SK-N-SH (cell line): ENCODE data around the gene ITGB8. TPM values are rescaled to one million over a fixed set of nuclear protein-coding genes. Genes with fewer than 3 reads are reported as not detected.

Source experiments
- CTCF ChIA-PET: fragments of 300-600, 350-600 bp; formaldehyde crosslinking; extraction: SDS; loops from one replicate; lab custom pipeline; 2021; lab: Yijun Ruan, JAX
- POLR2A ChIA-PET: fragments of 350-600 bp; sonication (Branson Sonifier 250); formaldehyde crosslinking; extraction: SDS; loops from one replicate; lab custom pipeline; 2020; ENCODE audit warnings: antibody characterized with exemption, inconsistent platforms; lab: Yijun Ruan, JAX
- DNase-seq: peaks from one replicate; pipeline ENCODE4 v3.0.0; 2012
- H2AFZ ChIP-seq: fragments of 200-600 bp; sonication (generic); 2 replicates; pipeline ENCODE4 v1.8.1; 2016; ENCODE audit warnings: antibody characterized with exemption, mild to moderate bottlenecking, low read depth
- H3F3A ChIP-seq: fragments of 200-600 bp; sonication (generic); replicated peaks from 2 replicates; pipeline ENCODE3; 2016; ENCODE audit warnings: antibody characterized with exemption, mild to moderate bottlenecking; ENCODE audit not compliant: insufficient read depth
- H3K27ac ChIP-seq, 2 experiments: fragments of 200-500 bp in 1 of 2; fragments of 200-600 bp in 1 of 2; sonication (Bioruptor generic) in 1 of 2; sonication (generic), shearing (Covaris generic) in 1 of 2; 2 replicates each; pipeline versions ENCODE4 v1.5.1 to v1.6.1; 2014 to 2016; ENCODE audit warnings: low read depth in 2 of 2, inconsistent platforms in 1 of 2, low read length in 1 of 2, mild to moderate bottlenecking in 1 of 2, mixed read lengths in 1 of 2
- H3K27me3 ChIP-seq: fragments of 200-600 bp; sonication (generic), shearing (Covaris generic); 2 replicates; pipeline ENCODE4 v1.6.1; 2016; ENCODE audit warnings: mixed run types; ENCODE audit not compliant: insufficient read depth
- H3K36me3 ChIP-seq, 2 experiments: fragments of 200-500 bp in 1 of 2; fragments of 200-600 bp in 1 of 2; sonication (Bioruptor generic) in 1 of 2; sonication (generic) in 1 of 2; replicated peaks in 1 of 2; 2 replicates each; pipeline versions ENCODE3 to v1.5.1; 2014 to 2016; ENCODE audit warnings: low read length in 1 of 2, mild to moderate bottlenecking in 1 of 2; ENCODE audit not compliant: insufficient read depth in 2 of 2, control insufficient read depth in 1 of 2
- H3K4me1 ChIP-seq, 2 experiments: fragments of 200-500 bp in 1 of 2; fragments of 200-600 bp in 1 of 2; sonication (Bioruptor generic) in 1 of 2; sonication (generic), shearing (Covaris generic) in 1 of 2; 2 replicates each; pipeline versions ENCODE4 v1.5.1 to v1.6.1; 2014 to 2016; ENCODE audit warnings: low read depth in 1 of 2, low read length in 1 of 2, mixed run types in 1 of 2; ENCODE audit not compliant: insufficient read depth in 2 of 2, control insufficient read depth in 1 of 2
- H3K4me2 ChIP-seq: fragments of 200-600 bp; sonication (generic), shearing (Covaris generic); 2 replicates; pipeline ENCODE4 v1.6.1; 2017; ENCODE audit warnings: mixed run types
- H3K4me3 ChIP-seq, 2 experiments: fragments of 200-500 bp in 1 of 2; fragments of 200-600 bp in 1 of 2; sonication (Bioruptor generic) in 1 of 2; sonication (generic), shearing (Covaris generic) in 1 of 2; 2 replicates each; pipeline versions ENCODE4 v1.5.1 to v1.8.1; 2014 to 2016; ENCODE audit warnings: low read depth in 2 of 2, inconsistent platforms in 1 of 2, low read length in 1 of 2, mild to moderate bottlenecking in 1 of 2, mixed read lengths in 1 of 2, moderate library complexity in 1 of 2
- H3K79me2 ChIP-seq: fragments of 200-600 bp; sonication (generic); 2 replicates; pipeline ENCODE4 v1.8.1; 2017; ENCODE audit warnings: mild to moderate bottlenecking; ENCODE audit not compliant: insufficient read depth
- H3K9ac ChIP-seq: fragments of 200-600 bp; sonication (generic); 2 replicates; pipeline ENCODE4 v1.6.1; 2017; ENCODE audit warnings: mixed run types
- H3K9me2 ChIP-seq: fragments of 200-600 bp; sonication (generic); 2 replicates; pipeline ENCODE4 v1.6.1; 2017; ENCODE audit warnings: mixed run types
- H3K9me3 ChIP-seq: fragments of 200-600 bp; sonication (generic); 2 replicates; pipeline ENCODE4 v1.6.1; 2017; ENCODE audit warnings: mixed run types, mild to moderate bottlenecking, moderate library complexity
- H4K20me1 ChIP-seq: fragments of 200-600 bp; sonication (generic); 2 replicates; pipeline ENCODE4 v1.6.1; 2017; ENCODE audit warnings: mild to moderate bottlenecking, mixed run types; ENCODE audit not compliant: insufficient read depth
- ELF1 ChIP-seq: IDR thresholded peaks from 2 replicates; pipeline ENCODE4 v1.4.0; 2012
- EZH2phosphoT487 ChIP-seq: fragments of 200-600 bp; sonication (generic); IDR thresholded peaks from 2 replicates; pipeline ENCODE4 v1.6.1; 2017; ENCODE audit warnings: low read depth, mixed run types, mild to moderate bottlenecking, antibody characterized with exemption, moderate library complexity, borderline replicate concordance
- FOSL2 ChIP-seq: IDR thresholded peaks from 2 replicates; pipeline ENCODE4 v1.4.0; 2012; ENCODE audit warnings: low read depth, mild to moderate bottlenecking, moderate library complexity, borderline replicate concordance
- FOXJ3 ChIP-seq: sonication (generic); formaldehyde crosslinking; IDR thresholded peaks from 2 replicates; pipeline ENCODE4 v1.5.1; 2020; ENCODE audit warnings: mild to moderate bottlenecking, missing genetic modification reagents
- FOXM1 ChIP-seq: IDR thresholded peaks from 2 replicates; pipeline ENCODE4 v1.4.0; 2012; ENCODE audit warnings: low read depth, mild to moderate bottlenecking
- JUND ChIP-seq: IDR thresholded peaks from 2 replicates; pipeline ENCODE4 v1.4.0; 2012
- MXI1 ChIP-seq: IDR thresholded peaks from 2 replicates; pipeline ENCODE4 v1.6.1; 2012; ENCODE audit warnings: mild to moderate bottlenecking, low read depth, low read length, improper control_type of control experiment
- SIN3A ChIP-seq: IDR thresholded peaks from 2 replicates; pipeline ENCODE4 v1.6.1; 2012; ENCODE audit warnings: low read depth, mild to moderate bottlenecking, low read length, moderate library complexity, borderline replicate concordance
- SMC3 ChIP-seq: IDR thresholded peaks from 2 replicates; pipeline ENCODE4 v1.6.1; 2012; ENCODE audit warnings: low read depth, low read length, improper control_type of control experiment
- TAF1 ChIP-seq: IDR thresholded peaks from 2 replicates; pipeline ENCODE4 v1.6.1; 2012; ENCODE audit warnings: low read depth, mild to moderate bottlenecking, low read length, moderate library complexity, borderline replicate concordance
- TCF12 ChIP-seq: IDR thresholded peaks from 2 replicates; pipeline ENCODE4 v1.4.0; 2012
- TEAD4 ChIP-seq: IDR thresholded peaks from 2 replicates; pipeline ENCODE4 v1.4.0; 2012; ENCODE audit warnings: mild to moderate bottlenecking, borderline replicate concordance; ENCODE audit not compliant: insufficient read depth
- WGBS: methylation state at CpG from one replicate; pipeline ENCODE4 v1.1.6; 2017; ENCODE audit warnings: low lambda C conversion rate; 5-methylcytosine and 5-hydroxymethylcytosine counted together
- polyA plus RNA-seq, 3 experiments: library from polyadenylated mRNA; depleted of rRNA; stranded (reverse); fragments of >200 nt; gene quantifications; 2 replicates each; pipeline ENCODE4 v1.2.3, GENCODE V29; 2012
- TF ChIP-seq, protein P1 (sequence below): fragments of 150-350 bp; IDR thresholded peaks from 2 replicates; pipeline ENCODE4 v1.6.1; 2017; ENCODE audit warnings: antibody characterized with exemption, low read length, low read depth, borderline replicate concordance
- TF ChIP-seq, protein P2 (sequence below): IDR thresholded peaks from 2 replicates; pipeline ENCODE4 v1.4.0; 2012; ENCODE audit warnings: low read depth, borderline replicate concordance
- TF ChIP-seq, protein P3 (sequence below): IDR thresholded peaks from 2 replicates; pipeline ENCODE4 v1.4.0; 2012; ENCODE audit warnings: low read depth
- TF ChIP-seq, protein P4 (sequence below): IDR thresholded peaks from 2 replicates; pipeline ENCODE4; 2012
- TF ChIP-seq, protein P5 (sequence below): IDR thresholded peaks from 2 replicates; pipeline ENCODE4 v1.6.1; 2012; ENCODE audit warnings: mild to moderate bottlenecking, low read depth, low read length, moderate library complexity

The ITGB8 gene
- polyA plus RNA-seq, 1 of the 3 experiments (the other 2 are of a cell fraction), result 0.62 TPM

DNA sequence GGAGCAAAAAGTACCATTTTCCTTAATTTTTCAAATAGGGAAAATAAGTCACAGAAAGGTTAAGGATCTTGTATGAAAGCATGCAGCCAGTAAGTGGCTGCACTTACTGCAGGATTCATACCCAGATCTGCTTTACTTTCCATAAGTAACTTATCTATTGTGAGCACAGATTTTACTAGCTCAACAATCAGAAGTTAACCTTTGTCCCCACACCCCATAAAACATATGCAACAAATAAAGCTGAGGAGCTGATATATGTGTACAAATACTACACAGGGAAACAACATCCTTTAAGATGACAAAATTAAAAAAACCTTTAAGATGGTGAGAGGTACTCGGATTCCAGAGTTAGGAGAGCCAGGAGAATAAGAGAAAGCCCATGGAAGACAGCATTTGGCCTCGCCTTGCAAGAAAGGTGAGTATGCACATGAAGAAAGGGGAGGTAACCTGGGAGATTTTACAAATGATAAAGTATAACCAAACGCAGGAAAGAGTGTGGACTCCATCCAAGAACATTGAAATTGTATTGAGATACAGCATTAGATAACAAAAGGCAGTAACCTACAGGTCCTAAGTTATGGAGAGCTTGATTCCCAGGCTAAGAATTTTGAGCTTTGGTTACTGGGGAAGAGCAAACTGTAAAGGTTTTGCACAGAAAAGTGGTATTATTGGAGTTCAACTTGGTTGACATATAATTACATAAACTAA is 87.1 kb downstream of the ITGB8 start:
- H3F3A ChIP-seq, result no peaks in the 10 kb centered on the region
- POLR2A ChIA-PET, result no interaction called here
- no peaks in the 10 kb centered on the region for H3K9me2 ChIP-seq
- no peak overlapping the region for H3K27ac ChIP-seq
- no peaks in the 10 kb centered on the region for H3K9me3 ChIP-seq
- H3K4me2 ChIP-seq, result no peak overlapping the region
- H3K79me2 ChIP-seq, result no peaks in the 10 kb centered on the region
- no peak for DNase-seq
- H3K36me3 ChIP-seq, result no peaks in the 10 kb centered on the region
- TF ChIP-seq FOSL2 (no peak), FOXJ3 (no peak), SMC3 (no peak), TCF12 (no peak), TEAD4 (no peak), MXI1 (no peak), JUND (no peak), EZH2phosphoT487 (no peak), TAF1 (no peak), SIN3A (no peak), FOXM1 (no peak), ELF1 (no peak)
- TF ChIP-seq, protein P1, sequence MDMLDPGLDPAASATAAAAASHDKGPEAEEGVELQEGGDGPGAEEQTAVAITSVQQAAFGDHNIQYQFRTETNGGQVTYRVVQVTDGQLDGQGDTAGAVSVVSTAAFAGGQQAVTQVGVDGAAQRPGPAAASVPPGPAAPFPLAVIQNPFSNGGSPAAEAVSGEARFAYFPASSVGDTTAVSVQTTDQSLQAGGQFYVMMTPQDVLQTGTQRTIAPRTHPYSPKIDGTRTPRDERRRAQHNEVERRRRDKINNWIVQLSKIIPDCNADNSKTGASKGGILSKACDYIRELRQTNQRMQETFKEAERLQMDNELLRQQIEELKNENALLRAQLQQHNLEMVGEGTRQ, result no peak
- TF ChIP-seq, protein P2, sequence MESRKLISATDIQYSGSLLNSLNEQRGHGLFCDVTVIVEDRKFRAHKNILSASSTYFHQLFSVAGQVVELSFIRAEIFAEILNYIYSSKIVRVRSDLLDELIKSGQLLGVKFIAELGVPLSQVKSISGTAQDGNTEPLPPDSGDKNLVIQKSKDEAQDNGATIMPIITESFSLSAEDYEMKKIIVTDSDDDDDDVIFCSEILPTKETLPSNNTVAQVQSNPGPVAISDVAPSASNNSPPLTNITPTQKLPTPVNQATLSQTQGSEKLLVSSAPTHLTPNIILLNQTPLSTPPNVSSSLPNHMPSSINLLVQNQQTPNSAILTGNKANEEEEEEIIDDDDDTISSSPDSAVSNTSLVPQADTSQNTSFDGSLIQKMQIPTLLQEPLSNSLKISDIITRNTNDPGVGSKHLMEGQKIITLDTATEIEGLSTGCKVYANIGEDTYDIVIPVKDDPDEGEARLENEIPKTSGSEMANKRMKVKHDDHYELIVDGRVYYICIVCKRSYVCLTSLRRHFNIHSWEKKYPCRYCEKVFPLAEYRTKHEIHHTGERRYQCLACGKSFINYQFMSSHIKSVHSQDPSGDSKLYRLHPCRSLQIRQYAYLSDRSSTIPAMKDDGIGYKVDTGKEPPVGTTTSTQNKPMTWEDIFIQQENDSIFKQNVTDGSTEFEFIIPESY, result no peak
- TF ChIP-seq, protein P3, sequence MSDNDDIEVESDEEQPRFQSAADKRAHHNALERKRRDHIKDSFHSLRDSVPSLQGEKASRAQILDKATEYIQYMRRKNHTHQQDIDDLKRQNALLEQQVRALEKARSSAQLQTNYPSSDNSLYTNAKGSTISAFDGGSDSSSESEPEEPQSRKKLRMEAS, result no peak
- TF ChIP-seq, protein P4, sequence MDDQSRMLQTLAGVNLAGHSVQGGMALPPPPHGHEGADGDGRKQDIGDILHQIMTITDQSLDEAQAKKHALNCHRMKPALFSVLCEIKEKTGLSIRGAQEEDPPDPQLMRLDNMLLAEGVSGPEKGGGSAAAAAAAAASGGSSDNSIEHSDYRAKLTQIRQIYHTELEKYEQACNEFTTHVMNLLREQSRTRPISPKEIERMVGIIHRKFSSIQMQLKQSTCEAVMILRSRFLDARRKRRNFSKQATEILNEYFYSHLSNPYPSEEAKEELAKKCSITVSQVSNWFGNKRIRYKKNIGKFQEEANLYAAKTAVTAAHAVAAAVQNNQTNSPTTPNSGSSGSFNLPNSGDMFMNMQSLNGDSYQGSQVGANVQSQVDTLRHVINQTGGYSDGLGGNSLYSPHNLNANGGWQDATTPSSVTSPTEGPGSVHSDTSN, result no peak
- TF ChIP-seq, protein P5, sequence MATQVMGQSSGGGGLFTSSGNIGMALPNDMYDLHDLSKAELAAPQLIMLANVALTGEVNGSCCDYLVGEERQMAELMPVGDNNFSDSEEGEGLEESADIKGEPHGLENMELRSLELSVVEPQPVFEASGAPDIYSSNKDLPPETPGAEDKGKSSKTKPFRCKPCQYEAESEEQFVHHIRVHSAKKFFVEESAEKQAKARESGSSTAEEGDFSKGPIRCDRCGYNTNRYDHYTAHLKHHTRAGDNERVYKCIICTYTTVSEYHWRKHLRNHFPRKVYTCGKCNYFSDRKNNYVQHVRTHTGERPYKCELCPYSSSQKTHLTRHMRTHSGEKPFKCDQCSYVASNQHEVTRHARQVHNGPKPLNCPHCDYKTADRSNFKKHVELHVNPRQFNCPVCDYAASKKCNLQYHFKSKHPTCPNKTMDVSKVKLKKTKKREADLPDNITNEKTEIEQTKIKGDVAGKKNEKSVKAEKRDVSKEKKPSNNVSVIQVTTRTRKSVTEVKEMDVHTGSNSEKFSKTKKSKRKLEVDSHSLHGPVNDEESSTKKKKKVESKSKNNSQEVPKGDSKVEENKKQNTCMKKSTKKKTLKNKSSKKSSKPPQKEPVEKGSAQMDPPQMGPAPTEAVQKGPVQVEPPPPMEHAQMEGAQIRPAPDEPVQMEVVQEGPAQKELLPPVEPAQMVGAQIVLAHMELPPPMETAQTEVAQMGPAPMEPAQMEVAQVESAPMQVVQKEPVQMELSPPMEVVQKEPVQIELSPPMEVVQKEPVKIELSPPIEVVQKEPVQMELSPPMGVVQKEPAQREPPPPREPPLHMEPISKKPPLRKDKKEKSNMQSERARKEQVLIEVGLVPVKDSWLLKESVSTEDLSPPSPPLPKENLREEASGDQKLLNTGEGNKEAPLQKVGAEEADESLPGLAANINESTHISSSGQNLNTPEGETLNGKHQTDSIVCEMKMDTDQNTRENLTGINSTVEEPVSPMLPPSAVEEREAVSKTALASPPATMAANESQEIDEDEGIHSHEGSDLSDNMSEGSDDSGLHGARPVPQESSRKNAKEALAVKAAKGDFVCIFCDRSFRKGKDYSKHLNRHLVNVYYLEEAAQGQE, result no peak
- no peaks in the 10 kb centered on the region for H4K20me1 ChIP-seq
- CTCF ChIA-PET, result interaction anchor here (0.9 to 1.5 kb wide), 2 partner anchors 13 to 234 kb away, joined by 3 to 4 read pairs; no protein-coding TSS in a partner anchor
- no peak overlapping the region for H3K9ac ChIP-seq
- H3K4me1 ChIP-seq, result no peaks in the 10 kb centered on the region
- 44% methylated on average over 3 of the region's 3 CpGs for WGBS
- no peak overlapping the region for H3K4me3 ChIP-seq
- no peaks in the 10 kb centered on the region for H3K27me3 ChIP-seq
- no peak overlapping the region for H2AFZ ChIP-seq
